ENCODE measurements around the gene GRM8.

DNA sequence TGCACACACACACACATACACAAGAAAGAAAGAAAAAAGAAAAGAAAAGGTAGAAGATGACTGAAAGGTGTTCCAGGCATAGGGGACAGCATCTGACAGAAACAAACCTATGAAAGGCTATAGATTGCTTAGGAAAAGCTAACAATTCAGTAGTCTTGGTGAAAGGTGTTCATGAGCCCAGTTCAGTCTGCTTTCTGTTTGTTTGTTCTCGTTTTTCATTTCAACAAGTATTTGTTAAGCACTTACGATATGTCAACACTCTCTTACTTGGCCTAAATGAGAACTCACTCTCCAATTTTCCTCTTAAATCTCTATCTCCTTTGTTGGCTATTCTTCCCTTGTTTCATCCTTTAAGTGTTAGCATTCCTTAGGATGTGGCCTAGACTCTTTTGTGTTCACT lies 133.2 kb downstream of the GRM8 start:
- TF ChIP-seq, protein P1, sequence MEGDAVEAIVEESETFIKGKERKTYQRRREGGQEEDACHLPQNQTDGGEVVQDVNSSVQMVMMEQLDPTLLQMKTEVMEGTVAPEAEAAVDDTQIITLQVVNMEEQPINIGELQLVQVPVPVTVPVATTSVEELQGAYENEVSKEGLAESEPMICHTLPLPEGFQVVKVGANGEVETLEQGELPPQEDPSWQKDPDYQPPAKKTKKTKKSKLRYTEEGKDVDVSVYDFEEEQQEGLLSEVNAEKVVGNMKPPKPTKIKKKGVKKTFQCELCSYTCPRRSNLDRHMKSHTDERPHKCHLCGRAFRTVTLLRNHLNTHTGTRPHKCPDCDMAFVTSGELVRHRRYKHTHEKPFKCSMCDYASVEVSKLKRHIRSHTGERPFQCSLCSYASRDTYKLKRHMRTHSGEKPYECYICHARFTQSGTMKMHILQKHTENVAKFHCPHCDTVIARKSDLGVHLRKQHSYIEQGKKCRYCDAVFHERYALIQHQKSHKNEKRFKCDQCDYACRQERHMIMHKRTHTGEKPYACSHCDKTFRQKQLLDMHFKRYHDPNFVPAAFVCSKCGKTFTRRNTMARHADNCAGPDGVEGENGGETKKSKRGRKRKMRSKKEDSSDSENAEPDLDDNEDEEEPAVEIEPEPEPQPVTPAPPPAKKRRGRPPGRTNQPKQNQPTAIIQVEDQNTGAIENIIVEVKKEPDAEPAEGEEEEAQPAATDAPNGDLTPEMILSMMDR (conservative IDR thresholded peaks at IDR 0.05) = no peak
- TF ChIP-seq ZFX (IDR thresholded peaks at IDR 0.05) = no peak
